ENCODE data around the gene DHX15. TPM values are rescaled to one million over a fixed set of nuclear protein-coding genes. Genes with fewer than 3 reads are reported as not detected.

The DHX15 gene
- total and polyA plus RNA-seq, 8 donors = 47.5 to 699 (median 127) TPM

- intact Hi-C loops (cut with DNase I; ENCODE audit: low total_unique reads) = loop anchor here (10.0 kb wide), 1 partner anchor 478 kb away; no protein-coding TSS in a partner anchor
Observed at GRCh38 chr4:24497221-24497620, 87.1 kb downstream of the DHX15 start.

GRCh38 chr4:24496597-24496996 lies 87.8 kb downstream of the DHX15 start:
- H3K9me3 ChIP-seq = peaks cover 0 to 7% (median 0%) of the 10 kb centered on the region in 4 donors
- no peak for TF ChIP-seq POLR2A (IDR thresholded peaks at IDR 0.05)
- no peak for TF ChIP-seq POLR2AphosphoS5 (IDR thresholded peaks at IDR 0.05)
- TF ChIP-seq CTCF (IDR thresholded peaks at IDR 0.05) = no peak
- no peak for TF ChIP-seq EP300 (IDR thresholded peaks at IDR 0.05)
- 81 to 90% (median 87%) methylated on average over 6 of the region's 6 CpGs for WGBS, 5 donors
- no peaks in the 10 kb centered on the region for H3K27me3 ChIP-seq
- H3K4me3 ChIP-seq = no peak overlapping the region
- H3K27ac ChIP-seq = no peak overlapping the region
- no peak for DNase-seq
- intact Hi-C loops (cut with DNase I; ENCODE audit: low total_unique reads) = loop anchor here (10.0 kb wide), 1 partner anchor 478 kb away; no protein-coding TSS in a partner anchor
- no peaks in the 10 kb centered on the region for H3K36me3 ChIP-seq
- H3K4me1 ChIP-seq = no peaks in the 10 kb centered on the region

More at GRCh38 chr4:24497221-24497620, 87.1 kb downstream of the DHX15 start:
- no peaks in the 10 kb centered on the region for H3K27me3 ChIP-seq
- H3K4me1 ChIP-seq = no peaks in the 10 kb centered on the region
- H3K27ac ChIP-seq = no peak overlapping the region
- TF ChIP-seq EP300 (IDR thresholded peaks at IDR 0.05) = no peak
- TF ChIP-seq POLR2A (IDR thresholded peaks at IDR 0.05) = no peak
- TF ChIP-seq CTCF (IDR thresholded peaks at IDR 0.05) = no peak
- WGBS, 5 donors = 79 to 93% (median 88%) methylated on average over 7 of the region's 7 CpGs
- no peak for DNase-seq
- H3K9me3 ChIP-seq = peaks cover 0 to 7% (median 0%) of the 10 kb centered on the region in 4 donors
- no peaks in the 10 kb centered on the region for H3K36me3 ChIP-seq
- H3K4me3 ChIP-seq = no peak overlapping the region

- Histone ChIP-seq H3K4me3 (no peak overlapping the region), H3K27me3 (no peaks in the 10 kb centered on the region), H3K9me3 (peaks cover 0 to 7% (median 0%) of the 10 kb centered on the region in 4 donors), H3K36me3 (no peaks in the 10 kb centered on the region), H3K27ac (no peak overlapping the region), H3K4me1 (no peaks in the 10 kb centered on the region)
- TF ChIP-seq CTCF (IDR thresholded peaks at IDR 0.05) (no peak), POLR2A (IDR thresholded peaks at IDR 0.05) (no peak), POLR2AphosphoS5 (IDR thresholded peaks at IDR 0.05) (no peak), EP300 (IDR thresholded peaks at IDR 0.05) (no peak)
- no peak for DNase-seq
- 86 to 97% (median 90%) methylated on average over 1 of the region's 1 CpG for WGBS, 5 donors
- intact Hi-C loops (cut with DNase I; ENCODE audit: low total_unique reads) = loop anchor here (10.0 kb wide), 1 partner anchor 479 kb away; no protein-coding TSS in a partner anchor
Observed at GRCh38 chr4:24495388-24495787, 89.0 kb downstream of the DHX15 start.

- Histone ChIP-seq H3K9me3 (peaks cover 0 to 7% (median 0%) of the 10 kb centered on the region in 4 donors), H3K36me3 (no peaks in the 10 kb centered on the region), H3K27me3 (no peaks in the 10 kb centered on the region), H3K4me1 (peaks cover 0 to 4% (median 0%) of the 10 kb centered on the region in 4 donors), H3K4me3 (no peak overlapping the region), H3K27ac (no peak overlapping the region)
- TF ChIP-seq POLR2A (IDR thresholded peaks at IDR 0.05) = no peak
- TF ChIP-seq POLR2AphosphoS5 (IDR thresholded peaks at IDR 0.05) = peak in 2 of 3 donors; percentile 5 to 18
- 52 to 67% (median 67%) methylated on average over 2 of the region's 2 CpGs for WGBS, 5 donors
- intact Hi-C loops (cut with DNase I; ENCODE audit: low total_unique reads) = loop anchor here (5.0 to 10.0 kb wide), 2 partner anchors 202 to 485 kb away; no protein-coding TSS in a partner anchor
- peak in 1 of 2 donors; percentile 85 for DNase-seq
Observed at GRCh38 chr4:24489870-24490269, 94.5 kb downstream of the DHX15 start.

Data from stomach (tissue), 9 donors.